Suprapubic skin (tissue), 4 donors: ENCODE data around the gene SCGB1C1.
"Not testable (repeated sequence)": the region's sequence is repeated elsewhere in the genome, so short reads cannot be mapped to it uniquely, and the experiment has no call there.

Source experiments
- CTCF ChIP-seq, 2 donors: fragments of 200-600 bp in 1 of 2; fragments of 450-650 bp in 1 of 2; sonication (generic) in 1 of 2; IDR thresholded peaks; one replicate each; pipeline ENCODE4 v1.5.1; 2016 to 2019; ENCODE audit warnings: antibody characterized with exemption in 2 of 2, mild to moderate bottlenecking in 1 of 2, moderate library complexity in 1 of 2
- POLR2A ChIP-seq, 2 donors: fragments of 450-650 bp; IDR thresholded peaks; one replicate each; pipeline ENCODE4 v1.6.1; 2017; ENCODE audit warnings: antibody characterized with exemption in 2 of 2, mild to moderate bottlenecking in 2 of 2, moderate library complexity in 2 of 2
- POLR2AphosphoS5 ChIP-seq, 3 donors: sonication (generic); formaldehyde crosslinking; IDR thresholded peaks; one replicate each; pipeline ENCODE4 v1.6.1; 2017; ENCODE audit warnings: antibody characterized with exemption in 3 of 3

DNA sequence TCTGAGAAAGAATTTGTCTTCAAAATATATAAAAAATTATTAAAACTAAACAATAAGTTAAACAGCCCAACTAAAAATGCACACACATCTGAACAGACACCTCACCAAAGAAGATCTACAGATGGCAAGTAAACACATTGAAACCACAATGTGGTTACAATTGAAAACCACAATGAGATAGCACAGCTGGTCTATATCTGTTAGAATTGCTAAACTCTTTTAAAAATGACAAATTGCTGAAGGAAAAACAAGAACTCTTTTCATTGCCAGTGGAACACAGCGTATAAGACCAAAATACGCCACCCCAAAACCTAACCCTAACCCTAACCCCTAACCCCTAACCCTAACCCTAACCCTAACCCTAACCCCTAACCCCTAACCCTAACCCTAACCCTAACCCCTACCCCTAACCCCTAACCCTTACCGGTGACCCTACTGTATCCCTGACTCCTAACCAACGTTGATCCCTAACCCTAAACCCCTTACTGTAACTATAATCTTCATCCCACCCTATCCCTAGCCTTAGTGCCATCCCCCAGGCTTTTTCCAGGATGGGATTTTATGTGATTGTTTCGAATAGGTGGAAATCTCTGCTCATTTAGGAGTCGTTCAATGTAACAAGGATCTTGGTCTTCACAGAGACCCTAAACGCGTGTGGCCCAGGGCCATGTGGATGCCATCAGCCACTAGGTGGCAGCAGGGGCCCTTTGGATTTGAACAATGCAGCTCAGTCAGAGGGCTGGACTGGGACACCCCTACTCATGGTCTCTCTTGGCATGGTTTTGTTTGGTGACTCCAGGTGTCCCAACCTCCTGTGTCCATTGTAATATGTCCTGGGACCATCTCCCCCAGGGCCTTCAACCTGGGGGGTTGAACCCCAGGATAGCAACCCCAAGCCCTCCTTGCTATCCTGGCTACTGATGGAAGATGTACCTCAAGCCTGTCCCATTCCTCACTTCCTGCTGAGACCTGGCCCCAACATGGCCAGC, 1.1 kb upstream of the SCGB1C1 start:
- TF ChIP-seq CTCF (IDR thresholded peaks at IDR 0.05) = peak in 1 of 2 donors; percentile 30
- not testable (repeated sequence) for TF ChIP-seq POLR2A, POLR2AphosphoS5 (IDR thresholded peaks at IDR 0.05)
